ENCODE results near the gene ALMS1. TPM values are rescaled to one million over a fixed set of nuclear protein-coding genes. Genes with fewer than 3 reads are reported as not detected.

The ALMS1 gene
- polyA plus RNA-seq, 2 of the 4 experiments (the other 2 are of a cell fraction): 5.2 to 13.5 TPM

DNA sequence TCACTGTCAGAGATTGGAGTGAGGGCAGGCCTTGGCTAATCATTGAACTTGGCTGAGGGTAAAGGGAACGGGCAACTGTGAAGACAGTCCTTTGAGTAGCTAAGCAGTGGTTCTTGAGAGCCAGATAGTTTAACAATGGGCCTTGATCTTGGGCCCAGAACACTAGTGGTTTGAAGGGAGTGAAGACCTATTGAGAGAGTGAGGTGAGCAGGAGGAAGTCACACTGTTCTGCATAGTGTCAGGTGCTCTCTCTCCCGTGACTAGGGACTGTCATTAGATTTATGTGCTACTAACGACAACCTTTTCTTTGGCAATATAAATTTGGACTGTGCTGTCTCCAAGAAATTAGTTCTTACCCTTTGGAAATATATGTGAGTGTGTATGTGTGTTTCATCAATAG, 44.6 kb upstream of the ALMS1 start:
- H3K4me2 ChIP-seq: no peak overlapping the region
- TF ChIP-seq, protein P1, sequence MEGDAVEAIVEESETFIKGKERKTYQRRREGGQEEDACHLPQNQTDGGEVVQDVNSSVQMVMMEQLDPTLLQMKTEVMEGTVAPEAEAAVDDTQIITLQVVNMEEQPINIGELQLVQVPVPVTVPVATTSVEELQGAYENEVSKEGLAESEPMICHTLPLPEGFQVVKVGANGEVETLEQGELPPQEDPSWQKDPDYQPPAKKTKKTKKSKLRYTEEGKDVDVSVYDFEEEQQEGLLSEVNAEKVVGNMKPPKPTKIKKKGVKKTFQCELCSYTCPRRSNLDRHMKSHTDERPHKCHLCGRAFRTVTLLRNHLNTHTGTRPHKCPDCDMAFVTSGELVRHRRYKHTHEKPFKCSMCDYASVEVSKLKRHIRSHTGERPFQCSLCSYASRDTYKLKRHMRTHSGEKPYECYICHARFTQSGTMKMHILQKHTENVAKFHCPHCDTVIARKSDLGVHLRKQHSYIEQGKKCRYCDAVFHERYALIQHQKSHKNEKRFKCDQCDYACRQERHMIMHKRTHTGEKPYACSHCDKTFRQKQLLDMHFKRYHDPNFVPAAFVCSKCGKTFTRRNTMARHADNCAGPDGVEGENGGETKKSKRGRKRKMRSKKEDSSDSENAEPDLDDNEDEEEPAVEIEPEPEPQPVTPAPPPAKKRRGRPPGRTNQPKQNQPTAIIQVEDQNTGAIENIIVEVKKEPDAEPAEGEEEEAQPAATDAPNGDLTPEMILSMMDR (IDR thresholded peaks at IDR 0.05): no peak
- TF ChIP-seq JUNB (IDR thresholded peaks at IDR 0.05) (no peak), RARB (CRISPR knock-in tag; IDR thresholded peaks at IDR 0.05) (no peak), HOXB13 (CRISPR knock-in tag; IDR thresholded peaks at IDR 0.05; ENCODE audit: low read depth) (no peak), NFE2L2 (conservative IDR thresholded peaks at IDR 0.05; ENCODE audit: low read length) (no peak), FOXS1 (CRISPR knock-in tag; IDR thresholded peaks at IDR 0.05) (no peak), JUN (IDR thresholded peaks at IDR 0.05) (no peak), FOSL2 (IDR thresholded peaks at IDR 0.05) (no peak), FOSL2 (CRISPR knock-in tag; IDR thresholded peaks at IDR 0.05) (no peak), KDM5A (IDR thresholded peaks at IDR 0.05) (no peak), ESRRA (IDR thresholded peaks at IDR 0.05; ENCODE audit: borderline replicate concordance, low read length) (no peak), ZFP36 (IDR thresholded peaks at IDR 0.05; ENCODE audit: borderline replicate concordance, partially characterized antibody) (no peak), NR3C1 (IDR thresholded peaks at IDR 0.05) (no peak), HOXB5 (CRISPR knock-in tag; IDR thresholded peaks at IDR 0.05) (no peak), NPAS2 (CRISPR knock-in tag; IDR thresholded peaks at IDR 0.05; ENCODE audit: borderline replicate concordance) (no peak), CEBPB (IDR thresholded peaks at IDR 0.05) (no peak)
- TF ChIP-seq, protein P2, sequence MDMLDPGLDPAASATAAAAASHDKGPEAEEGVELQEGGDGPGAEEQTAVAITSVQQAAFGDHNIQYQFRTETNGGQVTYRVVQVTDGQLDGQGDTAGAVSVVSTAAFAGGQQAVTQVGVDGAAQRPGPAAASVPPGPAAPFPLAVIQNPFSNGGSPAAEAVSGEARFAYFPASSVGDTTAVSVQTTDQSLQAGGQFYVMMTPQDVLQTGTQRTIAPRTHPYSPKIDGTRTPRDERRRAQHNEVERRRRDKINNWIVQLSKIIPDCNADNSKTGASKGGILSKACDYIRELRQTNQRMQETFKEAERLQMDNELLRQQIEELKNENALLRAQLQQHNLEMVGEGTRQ (IDR thresholded peaks at IDR 0.05): no peak
- TF ChIP-seq, protein P3, sequence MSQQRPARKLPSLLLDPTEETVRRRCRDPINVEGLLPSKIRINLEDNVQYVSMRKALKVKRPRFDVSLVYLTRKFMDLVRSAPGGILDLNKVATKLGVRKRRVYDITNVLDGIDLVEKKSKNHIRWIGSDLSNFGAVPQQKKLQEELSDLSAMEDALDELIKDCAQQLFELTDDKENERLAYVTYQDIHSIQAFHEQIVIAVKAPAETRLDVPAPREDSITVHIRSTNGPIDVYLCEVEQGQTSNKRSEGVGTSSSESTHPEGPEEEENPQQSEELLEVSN (IDR thresholded peaks at IDR 0.05; ENCODE audit: borderline replicate concordance, low read depth): no peak
- TF ChIP-seq, protein P4, sequence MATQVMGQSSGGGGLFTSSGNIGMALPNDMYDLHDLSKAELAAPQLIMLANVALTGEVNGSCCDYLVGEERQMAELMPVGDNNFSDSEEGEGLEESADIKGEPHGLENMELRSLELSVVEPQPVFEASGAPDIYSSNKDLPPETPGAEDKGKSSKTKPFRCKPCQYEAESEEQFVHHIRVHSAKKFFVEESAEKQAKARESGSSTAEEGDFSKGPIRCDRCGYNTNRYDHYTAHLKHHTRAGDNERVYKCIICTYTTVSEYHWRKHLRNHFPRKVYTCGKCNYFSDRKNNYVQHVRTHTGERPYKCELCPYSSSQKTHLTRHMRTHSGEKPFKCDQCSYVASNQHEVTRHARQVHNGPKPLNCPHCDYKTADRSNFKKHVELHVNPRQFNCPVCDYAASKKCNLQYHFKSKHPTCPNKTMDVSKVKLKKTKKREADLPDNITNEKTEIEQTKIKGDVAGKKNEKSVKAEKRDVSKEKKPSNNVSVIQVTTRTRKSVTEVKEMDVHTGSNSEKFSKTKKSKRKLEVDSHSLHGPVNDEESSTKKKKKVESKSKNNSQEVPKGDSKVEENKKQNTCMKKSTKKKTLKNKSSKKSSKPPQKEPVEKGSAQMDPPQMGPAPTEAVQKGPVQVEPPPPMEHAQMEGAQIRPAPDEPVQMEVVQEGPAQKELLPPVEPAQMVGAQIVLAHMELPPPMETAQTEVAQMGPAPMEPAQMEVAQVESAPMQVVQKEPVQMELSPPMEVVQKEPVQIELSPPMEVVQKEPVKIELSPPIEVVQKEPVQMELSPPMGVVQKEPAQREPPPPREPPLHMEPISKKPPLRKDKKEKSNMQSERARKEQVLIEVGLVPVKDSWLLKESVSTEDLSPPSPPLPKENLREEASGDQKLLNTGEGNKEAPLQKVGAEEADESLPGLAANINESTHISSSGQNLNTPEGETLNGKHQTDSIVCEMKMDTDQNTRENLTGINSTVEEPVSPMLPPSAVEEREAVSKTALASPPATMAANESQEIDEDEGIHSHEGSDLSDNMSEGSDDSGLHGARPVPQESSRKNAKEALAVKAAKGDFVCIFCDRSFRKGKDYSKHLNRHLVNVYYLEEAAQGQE (IDR thresholded peaks at IDR 0.05): no peak
- no peaks in the 10 kb centered on the region for H3K4me1 ChIP-seq
- WGBS (ENCODE audit: missing lambda C conversion rate): 31% methylated on average over 3 of the region's 3 CpGs
- DNase-seq (ENCODE audit: low read depth in 1 of 2, low spot score in 1 of 2) (no peak), ATAC-seq (no peak), FAIRE-seq (no peak)
- H3K4me3 ChIP-seq: no peak overlapping the region
- no peak overlapping the region for H3K27ac ChIP-seq
- ChIA-PET CTCF (interaction anchor here (1.0 to 2.7 kb wide), 2 partner anchors 19 to 51 kb away, joined by 3 to 10 read pairs; no protein-coding TSS in a partner anchor), POLR2A (no interaction called here)
- H3K9me3 ChIP-seq: no peaks in the 10 kb centered on the region

DNA sequence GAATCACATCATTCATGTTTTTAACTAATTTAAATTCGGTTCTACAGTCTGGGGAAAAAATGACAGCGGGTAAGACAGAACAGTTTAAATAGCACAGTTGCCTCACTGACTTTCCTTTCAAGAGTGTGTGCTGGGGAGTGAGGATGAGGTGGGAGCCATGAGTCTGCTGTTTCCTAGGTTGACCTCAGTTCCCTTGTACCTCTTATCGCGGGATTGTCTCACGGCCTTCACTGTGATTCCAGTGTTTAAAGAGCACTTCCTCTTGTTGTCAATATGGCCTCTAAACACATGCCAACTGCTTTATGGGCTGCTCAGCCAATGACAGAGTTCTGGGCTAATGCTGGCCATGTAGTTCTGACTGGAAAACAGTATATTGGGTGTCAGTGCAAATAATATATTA, 41.6 kb upstream of the ALMS1 start:
- Histone ChIP-seq H3K4me2 (no peak overlapping the region), H3K4me1 (no peaks in the 10 kb centered on the region), H3K9me3 (no peaks in the 10 kb centered on the region), H3K4me3 (no peak overlapping the region), H3K27ac (no peak overlapping the region)
- DNase-seq (ENCODE audit: low read depth in 1 of 2, low spot score in 1 of 2) (no peak), FAIRE-seq (no peak), ATAC-seq (no peak)
- POLR2A ChIA-PET: no interaction called here
- CTCF ChIA-PET: interaction anchor here (1.2 to 2.7 kb wide), 6 partner anchors 8 to 54 kb away, joined by 3 to 10 read pairs (median 4); no protein-coding TSS in a partner anchor
- 57% methylated on average over 5 of the region's 5 CpGs for WGBS (ENCODE audit: missing lambda C conversion rate)
- TF ChIP-seq FOXS1 (CRISPR knock-in tag; IDR thresholded peaks at IDR 0.05) (no peak), TFCP2L1 (CRISPR knock-in tag; IDR thresholded peaks at IDR 0.05) (no peak), NR3C1 (IDR thresholded peaks at IDR 0.05) (no peak), ZSCAN20 (CRISPR knock-in tag; IDR thresholded peaks at IDR 0.05) (no peak), NFE2L2 (conservative IDR thresholded peaks at IDR 0.05; ENCODE audit: low read length) (no peak), POLR2A (IDR thresholded peaks at IDR 0.05; ENCODE audit: low read length) (no peak), KDM1A (IDR thresholded peaks at IDR 0.05; ENCODE audit: low read depth) (no peak), ESRRA (IDR thresholded peaks at IDR 0.05; ENCODE audit: borderline replicate concordance, low read length) (no peak), HOXB5 (CRISPR knock-in tag; IDR thresholded peaks at IDR 0.05) (no peak), RFX5 (IDR thresholded peaks at IDR 0.05) (no peak), MAFK (IDR thresholded peaks at IDR 0.05; ENCODE audit: partially characterized antibody) (no peak), KDM5A (IDR thresholded peaks at IDR 0.05) (no peak)
- TF ChIP-seq, protein P1 (IDR thresholded peaks at IDR 0.05): no peak
- TF ChIP-seq, protein P5, sequence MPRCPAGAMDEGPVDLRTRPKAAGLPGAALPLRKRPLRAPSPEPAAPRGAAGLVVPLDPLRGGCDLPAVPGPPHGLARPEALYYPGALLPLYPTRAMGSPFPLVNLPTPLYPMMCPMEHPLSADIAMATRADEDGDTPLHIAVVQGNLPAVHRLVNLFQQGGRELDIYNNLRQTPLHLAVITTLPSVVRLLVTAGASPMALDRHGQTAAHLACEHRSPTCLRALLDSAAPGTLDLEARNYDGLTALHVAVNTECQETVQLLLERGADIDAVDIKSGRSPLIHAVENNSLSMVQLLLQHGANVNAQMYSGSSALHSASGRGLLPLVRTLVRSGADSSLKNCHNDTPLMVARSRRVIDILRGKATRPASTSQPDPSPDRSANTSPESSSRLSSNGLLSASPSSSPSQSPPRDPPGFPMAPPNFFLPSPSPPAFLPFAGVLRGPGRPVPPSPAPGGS (IDR thresholded peaks at IDR 0.05): no peak
- TF ChIP-seq, protein P6, sequence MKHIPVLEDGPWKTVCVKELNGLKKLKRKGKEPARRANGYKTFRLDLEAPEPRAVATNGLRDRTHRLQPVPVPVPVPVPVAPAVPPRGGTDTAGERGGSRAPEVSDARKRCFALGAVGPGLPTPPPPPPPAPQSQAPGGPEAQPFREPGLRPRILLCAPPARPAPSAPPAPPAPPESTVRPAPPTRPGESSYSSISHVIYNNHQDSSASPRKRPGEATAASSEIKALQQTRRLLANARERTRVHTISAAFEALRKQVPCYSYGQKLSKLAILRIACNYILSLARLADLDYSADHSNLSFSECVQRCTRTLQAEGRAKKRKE (CRISPR knock-in tag; IDR thresholded peaks at IDR 0.05; ENCODE audit: low read depth): no peak
